OCI-LY3 (cell line): ENCODE results near the gene TESK1.

Experiments used
- CTCF ChIP-seq: fragments of 200-600, 300-600 bp; sonication (generic); IDR thresholded peaks from 2 replicates; pipeline ENCODE4 v1.5.1; 2014; ENCODE audit warnings: antibody characterized with exemption, low read length, low read depth
- EZH2phosphoT487 ChIP-seq: fragments of 200-600 bp; shearing (Covaris generic); IDR thresholded peaks from 2 replicates; pipeline ENCODE4 v1.6.1; 2018; ENCODE audit warnings: antibody characterized with exemption, mixed run types, low read depth

GRCh38 chr9:35577486-35577885 is 27.6 kb upstream of the TESK1 start:
- TF ChIP-seq CTCF (no peak), EZH2phosphoT487 (no peak)
